Measurements from ENCODE around the gene ARNT2.

The ARNT2 gene

DNA sequence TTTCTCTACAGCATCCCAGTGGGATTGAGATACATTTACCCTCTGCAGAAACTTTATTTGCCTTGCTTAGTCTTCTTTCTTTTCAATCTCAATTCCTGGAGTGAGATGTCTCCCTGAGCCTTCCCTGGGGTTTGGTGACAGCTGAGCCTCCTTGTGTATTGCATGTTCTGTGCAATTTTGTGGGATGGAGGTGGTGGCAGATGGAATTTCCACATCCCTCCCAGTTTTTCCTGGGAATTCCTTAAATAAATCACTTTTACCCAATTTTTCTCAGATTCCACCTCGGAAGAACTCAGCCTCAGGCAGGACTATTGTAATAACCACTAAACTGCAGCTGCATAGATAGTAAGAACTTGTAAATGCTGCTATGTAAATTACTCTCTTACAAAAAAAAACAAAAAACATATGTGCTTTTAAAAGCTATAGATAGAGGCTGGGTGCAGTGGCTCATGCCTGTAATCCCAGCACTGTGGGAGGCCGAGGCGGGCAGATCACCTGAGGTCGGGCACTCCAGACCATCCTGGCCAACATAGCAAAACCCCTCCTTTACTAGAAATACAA lies 202.4 kb downstream of the ARNT2 start:
- FAIRE-seq, result no peak
- TF ChIP-seq, protein P1, sequence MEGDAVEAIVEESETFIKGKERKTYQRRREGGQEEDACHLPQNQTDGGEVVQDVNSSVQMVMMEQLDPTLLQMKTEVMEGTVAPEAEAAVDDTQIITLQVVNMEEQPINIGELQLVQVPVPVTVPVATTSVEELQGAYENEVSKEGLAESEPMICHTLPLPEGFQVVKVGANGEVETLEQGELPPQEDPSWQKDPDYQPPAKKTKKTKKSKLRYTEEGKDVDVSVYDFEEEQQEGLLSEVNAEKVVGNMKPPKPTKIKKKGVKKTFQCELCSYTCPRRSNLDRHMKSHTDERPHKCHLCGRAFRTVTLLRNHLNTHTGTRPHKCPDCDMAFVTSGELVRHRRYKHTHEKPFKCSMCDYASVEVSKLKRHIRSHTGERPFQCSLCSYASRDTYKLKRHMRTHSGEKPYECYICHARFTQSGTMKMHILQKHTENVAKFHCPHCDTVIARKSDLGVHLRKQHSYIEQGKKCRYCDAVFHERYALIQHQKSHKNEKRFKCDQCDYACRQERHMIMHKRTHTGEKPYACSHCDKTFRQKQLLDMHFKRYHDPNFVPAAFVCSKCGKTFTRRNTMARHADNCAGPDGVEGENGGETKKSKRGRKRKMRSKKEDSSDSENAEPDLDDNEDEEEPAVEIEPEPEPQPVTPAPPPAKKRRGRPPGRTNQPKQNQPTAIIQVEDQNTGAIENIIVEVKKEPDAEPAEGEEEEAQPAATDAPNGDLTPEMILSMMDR (IDR thresholded peaks at IDR 0.05; ENCODE audit: insufficient read depth, missing control alignments), result no peak
- no peak for DNase-seq (ENCODE audit: insufficient read length, low spot score)

DNA sequence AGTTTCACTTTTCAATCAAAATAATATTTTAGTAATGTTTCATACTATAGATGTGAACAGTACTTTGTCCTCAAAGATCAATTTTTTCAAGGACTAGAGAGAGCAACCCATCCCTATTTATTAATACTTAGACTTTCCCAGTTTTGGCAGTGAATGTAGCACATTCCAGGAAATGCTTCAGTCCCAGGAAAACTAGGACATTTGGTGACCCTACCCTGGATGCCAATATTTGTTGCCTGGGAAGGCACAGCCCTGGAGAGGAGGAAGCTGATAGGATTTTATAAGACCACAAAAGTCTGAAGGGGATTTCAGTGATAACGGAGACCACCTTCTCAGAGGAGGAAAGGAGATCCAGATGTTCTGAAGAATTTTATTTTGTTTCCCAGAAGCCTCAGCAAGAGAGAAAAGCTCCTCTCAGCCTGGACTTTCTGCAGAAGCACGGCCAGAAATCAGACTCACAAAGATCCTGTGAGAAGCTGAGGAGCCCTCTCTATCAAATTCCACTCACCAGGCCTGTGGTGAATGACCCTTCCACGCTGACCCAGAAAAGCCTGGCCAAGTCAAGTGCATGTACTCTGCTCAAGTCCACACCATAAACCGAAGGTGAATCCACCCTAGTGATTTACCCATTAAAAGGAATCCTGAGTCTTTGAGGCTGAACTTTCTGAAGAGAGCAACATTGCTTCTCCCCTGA lies 203.3 kb downstream of the ARNT2 start:
- DNase-seq (ENCODE audit: insufficient read length, low spot score) (no peak), FAIRE-seq (no peak)
- TF ChIP-seq, protein P1 (IDR thresholded peaks at IDR 0.05; ENCODE audit: insufficient read depth, missing control alignments), result no peak

DNA sequence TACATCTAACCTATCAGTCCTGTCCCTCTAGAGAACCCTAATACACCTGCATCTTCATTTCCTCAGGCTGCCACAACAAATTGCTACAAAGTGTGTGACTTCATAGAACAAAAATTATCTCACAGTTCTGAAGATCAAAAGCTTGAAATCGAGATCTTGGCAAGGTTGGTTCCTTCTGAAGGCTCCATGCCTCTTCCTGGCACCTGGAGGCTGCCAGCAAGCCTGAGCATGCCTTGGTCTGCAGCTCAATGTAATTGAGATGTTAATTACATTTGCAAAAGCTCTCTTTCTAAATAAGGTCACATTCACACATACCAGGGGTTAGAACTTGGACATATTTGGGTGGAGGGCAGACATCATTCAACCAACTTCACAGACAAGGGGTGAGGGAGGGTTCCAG lies 204.5 kb downstream of the ARNT2 start:
- no peak for DNase-seq (ENCODE audit: insufficient read length, low spot score)
- no peak for FAIRE-seq
- TF ChIP-seq, protein P1 (IDR thresholded peaks at IDR 0.05; ENCODE audit: insufficient read depth, missing control alignments), result no peak

DNA sequence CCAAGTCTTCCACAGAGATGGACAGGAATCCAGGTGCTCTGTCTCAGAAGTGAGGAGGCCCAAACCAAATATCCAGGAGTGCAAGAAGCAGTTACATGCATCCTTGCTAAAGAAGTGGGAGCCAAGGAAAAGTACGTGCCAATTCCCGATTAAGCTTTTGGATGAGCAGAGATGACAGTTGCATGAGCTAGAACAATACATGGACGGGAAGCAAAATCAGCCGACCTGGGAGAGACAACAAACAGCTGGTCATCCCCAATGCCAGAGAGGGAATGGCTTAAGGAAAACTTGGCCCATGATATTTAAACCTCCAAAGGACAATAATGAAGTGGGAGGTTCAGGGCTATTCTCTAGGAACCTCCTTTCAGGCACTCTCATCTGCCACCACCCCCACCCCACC lies 204.9 kb downstream of the ARNT2 start:
- FAIRE-seq, result no peak
- TF ChIP-seq, protein P1 (IDR thresholded peaks at IDR 0.05; ENCODE audit: insufficient read depth, missing control alignments), result no peak
- no peak for DNase-seq (ENCODE audit: insufficient read length, low spot score)

DNA sequence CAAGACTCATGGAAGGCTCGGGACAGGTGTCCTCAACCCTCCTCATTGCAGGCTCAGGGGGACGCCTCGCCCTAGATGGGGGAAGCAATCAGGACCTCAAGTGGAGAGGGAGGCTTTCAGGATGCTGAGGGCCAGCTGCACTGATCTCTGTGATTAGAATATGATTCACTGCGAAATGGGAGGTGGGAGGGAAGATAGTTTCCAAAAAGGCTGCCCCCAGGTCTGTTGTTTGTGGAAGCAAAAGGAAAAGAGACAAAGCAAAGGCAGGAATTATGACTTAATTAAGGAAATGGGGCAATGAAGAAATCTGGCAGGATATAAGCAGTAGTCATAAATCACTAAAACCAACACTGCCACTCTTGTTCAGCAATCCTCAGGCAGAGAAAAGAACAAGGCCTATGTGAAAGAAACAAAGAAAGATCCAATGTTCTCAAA lies 205.3 kb downstream of the ARNT2 start:
- no peak for FAIRE-seq

DNA sequence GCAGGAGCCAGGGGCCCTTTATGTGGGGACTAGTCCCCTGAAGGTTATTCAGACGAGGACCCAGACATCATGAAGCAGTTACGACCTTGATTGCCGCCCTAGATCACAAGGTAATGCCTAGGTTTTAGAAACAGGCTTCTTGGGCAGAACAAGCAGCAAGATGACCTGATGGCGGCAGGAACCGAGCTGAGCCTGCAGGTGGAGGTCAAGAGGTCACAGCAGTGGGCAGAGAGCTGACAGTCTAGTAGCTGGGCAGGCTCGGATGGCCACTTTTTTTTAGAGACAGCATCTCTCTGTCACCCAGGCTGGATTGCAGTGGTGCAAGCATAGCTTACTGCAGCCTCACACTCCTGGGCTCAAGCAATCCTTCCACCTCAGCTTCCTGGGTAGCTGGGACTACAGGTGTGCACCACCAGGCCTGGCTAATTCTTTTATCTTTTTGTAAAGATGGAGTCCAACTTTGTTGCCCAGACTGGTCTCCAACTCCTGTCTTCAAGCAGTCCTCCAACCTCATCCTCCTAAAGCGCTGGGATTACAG lies 207.4 kb downstream of the ARNT2 start:
- FAIRE-seq (no peak), DNase-seq (ENCODE audit: insufficient read length, low spot score) (no peak)
- TF ChIP-seq, protein P1 (IDR thresholded peaks at IDR 0.05; ENCODE audit: insufficient read depth, missing control alignments), result no peak

More for the DNA sequence above, 205.3 kb downstream of the ARNT2 start:
- TF ChIP-seq, protein P1 (IDR thresholded peaks at IDR 0.05; ENCODE audit: insufficient read depth, missing control alignments), result no peak
- no peak for DNase-seq (ENCODE audit: insufficient read length, low spot score)
